ENCODE results near the gene ILRUN. TPM values are rescaled to one million over a fixed set of nuclear protein-coding genes. Genes with fewer than 3 reads are reported as not detected.

The ILRUN gene
- total RNA-seq, 1 donor, result 43.2 TPM

Other genes with a start within 250 kb of the ILRUN start
- gene PACSIN1, start 230.7 kb downstream of the ILRUN start, total RNA-seq, result 0.42 TPM
- 0.31 TPM for gene SPDEF, start 140.4 kb downstream of the ILRUN start, total RNA-seq
- 72.4 TPM for gene SNRPC, start 60.7 kb upstream of the ILRUN start, total RNA-seq
- gene BLTP3A, start 95.3 kb upstream of the ILRUN start, total RNA-seq, result 10.4 TPM
- gene TAF11, start 191.3 kb upstream of the ILRUN start, total RNA-seq, result 21.4 TPM
- gene ANKS1A, start 192.5 kb upstream of the ILRUN start, total RNA-seq, result 4.8 TPM